Measurements from ENCODE around the gene ZYG11B. TPM values are rescaled to one million over a fixed set of nuclear protein-coding genes. Genes with fewer than 3 reads are reported as not detected.
"Not testable (repeated sequence)": the region's sequence is repeated elsewhere in the genome, so short reads cannot be mapped to it uniquely, and the experiment has no call there.

Gene ZYG11B
- total RNA-seq, 1 donor from 2014 or later, result 49.7 TPM

DNA sequence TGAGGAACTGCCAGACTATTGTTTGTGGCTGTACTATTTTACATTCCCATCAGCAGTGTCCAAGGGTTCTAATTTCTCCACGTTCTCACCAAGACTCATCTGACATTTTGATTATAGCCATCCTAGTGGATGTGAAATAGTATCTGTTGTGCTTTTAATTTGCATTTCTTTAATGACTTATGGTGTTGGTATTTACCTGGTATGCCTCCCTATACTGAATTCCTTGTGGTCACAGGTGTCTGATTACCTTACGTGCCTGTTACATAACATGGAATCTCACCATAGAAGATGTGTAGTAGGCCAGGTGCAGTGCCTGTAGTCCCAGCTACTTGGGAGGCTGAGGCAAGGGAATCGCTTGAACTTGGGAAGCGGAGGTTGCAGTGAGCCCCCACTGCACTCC lies 129.8 kb downstream of the ZYG11B start:
- no peak for DNase-seq

- no peak for DNase-seq
Observed at GRCh38 chr1:52857443-52857842, 131.2 kb downstream of the ZYG11B start.

DNA sequence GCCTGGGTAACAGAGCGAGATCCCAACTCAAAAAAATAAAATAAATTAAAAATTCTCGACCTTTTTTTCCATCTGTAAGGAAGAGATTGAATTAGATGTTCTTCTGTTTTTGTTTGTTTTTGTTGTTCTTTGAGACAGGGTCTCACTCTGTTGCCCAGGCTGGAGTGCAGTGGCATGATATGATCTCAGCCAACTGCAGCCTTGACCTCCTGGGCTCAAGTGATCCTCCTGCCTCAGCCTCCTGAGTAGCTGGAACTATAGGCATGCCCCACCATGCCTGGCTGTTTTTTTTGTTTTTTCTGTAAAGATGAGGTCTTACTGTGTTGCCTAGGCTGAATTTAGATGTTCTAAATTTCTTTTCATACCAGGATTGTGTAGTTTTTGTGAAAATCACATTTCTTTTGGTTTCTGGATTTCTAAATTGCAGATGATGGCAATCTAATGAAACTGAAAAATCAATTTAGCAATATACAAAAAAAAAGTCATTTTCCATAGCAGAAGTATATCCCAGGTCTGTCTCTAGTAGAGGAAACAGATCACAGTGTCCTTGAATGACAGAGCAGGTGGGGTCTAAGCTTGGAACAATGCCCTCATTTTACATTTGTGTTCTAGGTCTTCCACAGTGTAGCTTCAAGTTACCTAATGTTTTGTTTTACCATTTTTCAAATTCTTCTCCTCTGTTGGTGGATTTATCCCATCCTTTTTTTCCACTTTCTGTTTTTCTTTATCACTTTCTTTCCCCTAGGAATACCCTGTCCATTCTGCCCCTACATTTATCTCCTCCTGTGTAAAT lies 136.6 kb downstream of the ZYG11B start:
- no peak for DNase-seq

GRCh38 chr1:52867087-52867863 lies 141.0 kb downstream of the ZYG11B start:
- no peak for DNase-seq

DNA sequence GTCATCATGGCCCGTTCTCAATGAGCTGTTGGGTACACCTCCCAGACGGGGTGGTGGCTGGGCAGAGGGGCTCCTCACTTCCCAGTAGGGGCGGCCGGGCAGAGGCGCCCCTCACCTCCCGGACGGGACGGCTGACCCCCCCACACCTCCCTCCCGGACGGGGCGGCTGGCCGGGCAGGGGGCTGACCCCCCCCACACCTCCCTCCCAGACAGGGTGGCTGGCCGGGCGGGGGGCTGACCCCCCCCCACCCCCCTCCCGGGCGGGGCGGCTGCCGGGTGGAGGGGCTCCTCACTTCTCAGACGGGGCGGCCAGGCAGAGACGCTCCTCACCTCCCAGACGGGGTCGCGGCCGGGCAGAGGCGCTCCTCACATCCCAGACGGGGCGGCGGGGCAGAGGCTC lies 143.5 kb downstream of the ZYG11B start:
- DNase-seq, result not testable (repeated sequence)

- DNase-seq, result no peak
Observed at GRCh38 chr1:52876843-52877242, 150.6 kb downstream of the ZYG11B start.

Other genes with a start within 250 kb of the ZYG11B start
- gene TUT4, start 173.4 kb upstream of the ZYG11B start, total RNA-seq, result 24.8 and 28.3 TPM in 2 replicates
- gene GPX7, start 124.1 kb upstream of the ZYG11B start, total RNA-seq, result 7.1 and 24.3 TPM in 2 replicates
- gene SHISAL2A, start 93.3 kb upstream of the ZYG11B start, total RNA-seq, result not detected in 2 replicates
- gene COA7, start 28.1 kb upstream of the ZYG11B start, total RNA-seq, result 12.6 and 17.2 TPM in 2 replicates
- 0.17 and 1.2 TPM in 2 replicates for gene ZYG11A, start 116.3 kb downstream of the ZYG11B start, total RNA-seq
- gene ECHDC2, start 195.3 kb downstream of the ZYG11B start, total RNA-seq, result 12.7 and 17.0 TPM in 2 replicates
- gene SCP2, start 200.8 kb downstream of the ZYG11B start, total RNA-seq, result 159 and 185 TPM in 2 replicates

All from dermis blood vessel endothelial cell (primary cell).